Erythroblast (primary cell): Measurements from ENCODE around the gene TUBB3.

Experiments
- DNase-seq, 2 experiments: peaks; one replicate each; lab custom pipeline; 2025; lab: John Stamatoyannopoulos, UW
- GATA1 ChIP-seq: IDR thresholded peaks from 2 replicates; pipeline ENCODE4 v1.6.1; 2011; ENCODE audit warnings: low read depth, mild to moderate bottlenecking, control low read depth, low read length, moderate library complexity
- POLR2A ChIP-seq: IDR thresholded peaks from 2 replicates; pipeline ENCODE4 v1.6.1; 2011; ENCODE audit warnings: mild to moderate bottlenecking, low read length

Gene TUBB3

DNA sequence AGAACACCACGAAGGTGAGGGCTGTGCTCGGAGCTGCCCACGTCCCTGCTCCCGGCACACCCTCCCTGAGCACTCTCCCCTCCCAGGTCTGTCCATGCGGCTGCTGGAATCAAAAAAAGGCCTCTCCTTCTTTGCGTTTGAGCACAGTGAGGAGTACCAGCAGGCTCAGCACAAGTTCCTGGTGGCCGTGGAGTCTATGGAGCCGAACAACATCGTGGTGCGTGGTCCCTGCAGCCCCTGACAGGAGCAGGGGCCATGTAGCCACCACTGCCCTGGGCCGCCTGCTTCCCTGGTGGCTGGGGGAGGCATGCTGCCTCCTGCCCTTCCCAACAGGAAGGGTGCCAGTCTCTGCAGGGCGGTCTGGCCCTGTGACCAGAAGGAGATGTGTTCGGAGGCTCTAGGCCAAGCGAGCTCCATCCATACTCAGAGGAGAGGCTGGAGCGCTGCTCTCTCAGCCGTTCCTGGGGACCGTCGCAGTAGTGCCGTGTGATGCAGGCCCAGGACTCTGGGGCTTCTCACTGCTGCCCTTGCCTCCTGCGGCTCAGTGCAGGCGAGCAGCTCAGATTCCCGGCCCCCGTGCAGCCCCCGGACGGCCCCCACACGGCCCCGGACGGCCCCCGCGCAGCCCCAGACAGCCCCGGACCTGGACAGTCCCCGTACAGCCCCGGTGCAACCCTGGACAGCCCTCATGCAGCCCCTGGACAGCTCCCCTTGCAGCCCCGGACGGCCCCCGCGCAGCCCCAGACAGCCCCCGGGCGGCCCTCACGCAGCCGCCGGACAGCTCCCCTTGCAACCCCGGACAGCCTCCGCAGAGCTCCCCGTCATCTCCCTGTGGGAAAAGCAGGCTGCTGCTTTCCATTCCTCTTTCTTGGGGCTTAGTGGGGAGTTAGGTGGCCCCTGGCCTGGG is 29.2 kb upstream of the TUBB3 start:
- DNase-seq, result no peak
- TF ChIP-seq GATA1 (no peak), POLR2A (no peak)

GRCh38 chr16:89895482-89896250 is 27.5 kb upstream of the TUBB3 start:
- TF ChIP-seq POLR2A (no peak), GATA1 (no peak)
- DNase-seq, result no peak

GRCh38 chr16:89897204-89897603 is 25.9 kb upstream of the TUBB3 start:
- TF ChIP-seq GATA1 (no peak), POLR2A (no peak)
- no peak for DNase-seq

DNA sequence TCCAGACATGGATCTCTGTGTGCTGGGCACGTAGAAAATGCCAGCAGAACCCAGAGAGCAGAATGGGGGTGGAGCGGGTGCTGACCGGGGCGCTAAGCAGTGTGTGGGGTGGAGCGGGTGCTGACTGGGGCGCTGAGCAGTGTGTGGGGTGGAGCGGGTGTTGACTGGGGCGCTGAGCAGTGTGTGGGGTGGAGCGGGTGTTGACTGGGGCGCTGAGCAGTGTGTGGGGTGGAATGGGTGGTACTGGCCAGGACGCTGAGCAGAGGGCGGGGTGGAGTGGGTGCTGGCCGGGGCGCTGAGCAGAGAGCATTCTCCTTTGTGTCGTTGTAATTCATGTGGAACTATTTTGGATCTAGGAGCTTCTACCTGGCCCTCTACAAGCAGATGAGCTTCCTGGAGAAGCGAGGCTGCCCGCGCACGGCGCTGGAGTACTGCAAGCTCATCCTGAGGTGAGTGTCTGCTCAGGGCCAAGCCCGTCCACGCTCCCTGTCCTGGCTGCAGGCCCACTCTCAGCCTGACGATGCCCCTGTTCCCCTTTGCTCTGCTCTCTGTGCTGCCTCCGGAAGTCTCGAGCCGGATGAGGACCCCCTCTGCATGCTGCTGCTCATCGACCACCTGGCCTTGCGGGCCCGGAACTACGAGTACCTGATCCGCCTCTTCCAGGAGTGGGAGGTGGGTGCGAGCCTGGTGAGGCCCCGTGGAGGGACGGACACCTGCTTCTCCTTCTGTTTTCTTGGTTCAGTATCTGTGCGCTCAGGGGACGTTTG is 24.8 kb upstream of the TUBB3 start:
- TF ChIP-seq GATA1 (no peak), POLR2A (no peak)
- DNase-seq, result no peak

DNA sequence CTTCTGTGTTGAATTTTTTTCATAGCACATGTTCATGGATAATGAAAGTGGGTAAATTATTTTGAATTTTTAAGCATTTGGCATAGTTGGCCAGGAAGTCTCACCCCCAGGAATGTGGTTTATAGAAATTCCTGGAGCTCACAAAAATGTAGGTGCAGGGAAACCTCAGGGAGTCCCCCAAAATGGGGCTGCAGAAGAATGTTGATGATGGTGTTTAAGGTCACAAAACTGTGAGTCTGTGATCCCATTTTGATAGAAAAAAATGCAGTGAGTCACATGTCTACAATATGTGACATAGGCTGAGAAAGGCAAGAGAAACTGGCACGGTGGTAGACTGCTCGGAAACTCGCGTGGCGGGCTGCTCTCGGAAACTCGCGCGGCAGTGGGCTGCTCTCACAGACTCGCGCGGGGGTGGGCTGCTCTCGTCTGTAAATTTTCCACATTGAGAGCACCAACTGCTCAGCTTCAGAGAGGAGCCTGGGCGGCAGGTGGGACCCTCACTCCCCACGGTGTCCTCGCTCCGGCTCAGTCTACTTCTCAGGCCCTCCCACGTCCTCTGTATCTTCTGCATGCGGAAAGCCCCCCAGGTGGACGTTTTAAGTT is 23.2 kb upstream of the TUBB3 start:
- TF ChIP-seq GATA1, result no peak
- TF ChIP-seq POLR2A, result no peak
- DNase-seq, result no peak

DNA sequence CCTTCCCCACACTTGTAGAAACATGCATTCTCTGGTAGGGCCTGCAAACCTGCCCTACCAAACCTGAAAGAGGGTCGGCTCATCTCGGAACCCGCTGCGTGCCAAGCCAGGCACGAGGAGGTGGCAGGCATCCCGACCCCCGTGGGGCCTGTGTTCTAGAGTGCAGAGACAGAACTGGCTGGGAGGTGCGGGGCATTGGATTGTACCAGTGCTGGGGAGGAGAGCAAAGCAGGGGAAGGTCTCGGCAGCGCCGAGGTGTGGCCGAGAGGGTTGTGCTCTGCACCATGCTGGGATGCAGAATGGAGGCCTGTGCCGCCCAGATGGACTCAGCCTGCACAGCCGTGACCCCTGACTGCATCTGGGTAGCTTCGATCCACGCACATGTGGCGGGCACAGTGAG is 22.3 kb upstream of the TUBB3 start:
- no peak for TF ChIP-seq POLR2A
- TF ChIP-seq GATA1, result no peak
- no peak for DNase-seq

DNA sequence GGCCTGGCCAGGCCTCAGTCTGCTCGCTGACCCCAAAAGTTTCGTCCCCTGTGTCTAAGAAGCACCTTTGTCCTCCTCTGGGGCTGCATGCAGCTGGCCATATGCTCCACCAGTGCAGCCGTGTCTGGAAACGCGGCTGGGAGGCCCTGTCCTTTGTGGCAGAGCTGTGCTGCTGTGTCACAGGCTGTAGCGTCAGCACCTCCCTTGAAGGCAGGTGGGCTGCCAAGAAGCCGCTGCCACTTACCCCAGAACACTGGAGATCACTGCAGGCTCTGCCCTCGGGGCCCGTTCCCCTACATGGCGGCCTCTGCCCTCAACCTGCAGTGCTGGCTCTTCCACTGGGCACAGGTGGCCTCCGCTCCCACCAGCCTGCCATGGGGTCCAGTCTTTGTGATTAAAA is 20.2 kb upstream of the TUBB3 start:
- no peak for TF ChIP-seq POLR2A
- no peak for TF ChIP-seq GATA1
- DNase-seq, result no peak

GRCh38 chr16:89903908-89904515 is 19.1 kb upstream of the TUBB3 start:
- no peak for TF ChIP-seq POLR2A
- no peak for TF ChIP-seq GATA1
- DNase-seq, result no peak

DNA sequence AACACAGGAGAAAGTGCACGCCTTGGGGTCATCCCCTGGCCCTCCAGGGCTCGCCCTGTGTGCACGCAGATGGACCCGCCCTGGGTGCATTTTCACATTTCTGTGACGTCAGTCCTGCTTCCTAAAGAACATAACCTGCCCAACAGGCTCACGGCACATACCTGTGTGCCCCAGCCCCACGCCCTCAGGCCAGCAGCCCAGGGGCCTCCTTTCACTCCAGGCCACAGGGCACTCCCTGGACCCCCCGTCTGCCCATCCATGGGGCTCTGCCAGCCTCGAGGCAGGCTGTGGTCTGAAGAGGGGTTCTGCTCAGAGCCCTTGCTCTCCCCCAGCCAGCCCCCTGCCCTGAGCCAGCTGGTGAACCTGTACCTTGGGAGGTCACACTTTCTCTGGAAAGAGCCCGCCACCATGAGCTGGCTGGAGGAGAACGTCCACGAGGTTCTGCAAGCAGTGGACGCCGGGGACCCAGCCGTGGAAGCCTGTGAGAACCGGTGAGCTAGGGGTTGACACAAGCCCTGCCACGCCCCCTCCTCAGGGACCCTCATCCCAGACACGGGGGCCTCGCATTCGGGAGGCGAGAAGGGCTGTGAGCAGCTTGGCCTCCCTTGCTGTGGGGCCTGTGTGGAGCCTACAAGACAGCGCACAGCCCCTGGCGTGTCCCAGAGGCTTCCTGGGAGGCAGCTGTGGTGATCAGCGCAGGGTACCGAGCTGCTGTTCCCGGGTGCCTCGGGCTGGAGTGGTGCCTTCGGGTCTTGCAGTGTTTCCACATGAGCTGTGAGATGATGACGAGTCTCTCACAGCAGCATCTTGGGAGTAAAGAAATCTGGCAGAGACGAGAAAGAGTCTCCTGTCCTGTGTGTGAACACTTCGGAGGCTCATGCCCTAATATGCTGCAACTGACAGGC is 18.3 kb upstream of the TUBB3 start:
- DNase-seq, result no peak
- no peak for TF ChIP-seq POLR2A
- TF ChIP-seq GATA1, result no peak

- DNase-seq, result no peak
- no peak for TF ChIP-seq GATA1
- TF ChIP-seq POLR2A, result no peak
These were observed 17.5 kb upstream of the TUBB3 start for GRCh38 chr16:89905511-89906139.

DNA sequence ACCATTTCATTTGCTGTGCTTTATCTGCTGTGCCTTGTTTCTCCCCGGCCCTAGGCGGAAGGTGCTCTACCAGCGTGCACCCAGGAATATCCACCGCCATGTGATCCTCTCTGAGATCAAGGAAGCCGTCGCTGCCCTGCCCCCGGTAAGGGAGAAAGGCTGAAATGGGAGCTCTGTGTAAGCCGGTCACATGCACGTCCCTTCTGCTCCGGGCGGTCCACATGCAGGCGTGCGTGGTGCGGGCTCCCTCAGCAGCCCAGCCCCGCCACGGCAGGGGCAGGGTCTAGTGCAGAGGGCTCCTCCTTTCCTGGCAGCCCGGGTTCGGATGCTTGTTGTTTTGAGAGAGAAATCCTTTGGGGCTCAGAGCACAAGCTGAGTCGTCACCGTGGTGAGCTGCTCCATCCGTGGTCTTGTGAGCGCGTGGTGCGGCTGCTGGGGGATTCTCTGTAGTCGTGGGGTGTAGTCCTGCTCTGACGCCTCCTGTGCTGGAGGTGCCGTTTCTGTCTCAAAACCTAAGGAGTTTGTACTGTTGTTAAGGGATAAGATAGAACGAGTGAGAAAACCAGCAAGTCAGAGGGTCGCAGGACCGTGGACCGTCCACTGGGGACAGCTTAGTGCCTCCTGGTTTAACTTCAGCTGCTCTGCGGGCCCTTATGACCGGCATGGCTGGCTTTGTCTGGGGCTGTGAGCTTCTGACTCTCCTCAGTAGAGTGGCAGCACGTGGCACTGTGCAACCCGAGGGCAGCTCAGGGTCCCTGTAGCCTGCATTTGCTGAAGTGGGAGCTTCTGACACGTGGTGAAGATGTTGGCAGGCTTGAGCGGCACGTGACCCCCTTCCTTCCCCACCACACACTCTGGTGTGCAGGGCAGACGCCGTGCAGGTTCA is 16.8 kb upstream of the TUBB3 start:
- no peak for TF ChIP-seq POLR2A
- TF ChIP-seq GATA1, result no peak
- DNase-seq, result no peak
